Dermis microvascular lymphatic vessel endothelial cell (primary cell): ENCODE results near the gene SOHLH2. TPM values are rescaled to one million over a fixed set of nuclear protein-coding genes. Genes with fewer than 3 reads are reported as not detected.

Experiments
- DNase-seq, 2 donors: peaks; one replicate each; pipeline versions ENCODE4 v3.0.0 to v3.0.0-alpha.2; 2010; ENCODE audit warnings: low read depth in 2 of 2
- total RNA-seq: library from RNA; depleted of rRNA; stranded (reverse); fragments of >200 nt; gene quantifications from 2 replicates; pipeline ENCODE4 v1.2.1, GENCODE V29; 2014

Gene SOHLH2, protein sequence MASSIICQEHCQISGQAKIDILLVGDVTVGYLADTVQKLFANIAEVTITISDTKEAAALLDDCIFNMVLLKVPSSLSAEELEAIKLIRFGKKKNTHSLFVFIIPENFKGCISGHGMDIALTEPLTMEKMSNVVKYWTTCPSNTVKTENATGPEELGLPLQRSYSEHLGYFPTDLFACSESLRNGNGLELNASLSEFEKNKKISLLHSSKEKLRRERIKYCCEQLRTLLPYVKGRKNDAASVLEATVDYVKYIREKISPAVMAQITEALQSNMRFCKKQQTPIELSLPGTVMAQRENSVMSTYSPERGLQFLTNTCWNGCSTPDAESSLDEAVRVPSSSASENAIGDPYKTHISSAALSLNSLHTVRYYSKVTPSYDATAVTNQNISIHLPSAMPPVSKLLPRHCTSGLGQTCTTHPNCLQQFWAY
- total RNA-seq: 0.13 TPM in 1 of 2 replicates, not detected in the other

DNA sequence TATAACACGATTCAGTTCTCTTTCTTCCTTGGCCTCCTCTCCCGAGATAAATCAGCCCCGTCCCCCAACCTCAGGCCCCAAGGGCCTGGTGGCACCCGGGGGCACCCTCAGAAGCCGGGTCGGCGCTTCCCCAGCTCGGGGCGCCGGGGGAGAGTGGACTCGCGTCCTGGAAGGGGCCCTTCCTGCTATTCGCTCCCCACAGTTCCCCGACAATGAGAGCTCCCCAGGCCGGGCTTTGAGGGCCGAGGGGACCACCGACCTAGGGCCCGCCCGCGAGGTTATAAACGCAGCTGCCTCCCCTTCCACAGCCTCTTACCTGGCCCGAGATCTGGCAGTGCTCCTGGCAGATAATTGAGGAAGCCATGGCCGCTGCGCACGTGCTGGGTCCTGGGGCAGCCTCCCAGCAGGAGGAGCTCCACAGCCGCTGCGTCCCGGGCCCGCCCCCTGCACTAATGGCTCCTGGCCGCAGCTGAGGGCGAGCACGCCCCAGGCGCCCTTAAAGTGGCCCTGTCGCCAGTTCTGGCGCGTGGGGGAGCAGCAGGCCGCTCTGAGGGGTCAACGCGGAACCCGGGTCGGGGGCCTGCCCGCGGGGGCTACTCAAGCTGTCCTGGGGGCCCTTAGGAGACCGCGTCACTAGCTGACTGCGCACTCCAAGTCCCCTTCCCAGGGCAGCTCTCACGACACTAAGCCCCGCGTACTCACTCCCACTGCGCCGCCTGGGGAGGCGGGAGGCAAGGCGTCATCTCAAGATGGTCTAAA, at the start of gene SOHLH2:
TSS of gene SOHLH2 (minus strand) at position 394 of the 759 bp plus-strand sequence. CDS start at position 364, 30 bp downstream.
- no peak for DNase-seq

DNA sequence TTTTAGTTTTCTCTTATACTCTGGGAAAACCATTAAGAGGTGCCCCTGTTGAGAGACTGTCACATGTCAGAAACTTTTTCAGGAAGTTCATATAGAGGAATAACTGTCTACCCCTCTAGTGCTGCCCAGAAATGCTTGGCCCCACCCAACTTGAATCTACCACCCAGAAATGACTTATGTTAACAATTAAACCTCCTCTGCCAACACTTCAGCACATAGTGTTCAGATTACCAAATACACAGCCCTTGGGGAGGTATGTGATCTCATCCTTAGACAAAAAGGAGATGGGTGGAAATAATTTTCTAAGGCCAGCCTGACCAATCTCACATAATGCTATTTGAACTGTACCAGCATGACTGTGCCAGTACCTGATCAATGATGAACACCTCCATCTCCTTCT, 47.6 kb upstream of the SOHLH2 start:
- no peak for DNase-seq

DNA sequence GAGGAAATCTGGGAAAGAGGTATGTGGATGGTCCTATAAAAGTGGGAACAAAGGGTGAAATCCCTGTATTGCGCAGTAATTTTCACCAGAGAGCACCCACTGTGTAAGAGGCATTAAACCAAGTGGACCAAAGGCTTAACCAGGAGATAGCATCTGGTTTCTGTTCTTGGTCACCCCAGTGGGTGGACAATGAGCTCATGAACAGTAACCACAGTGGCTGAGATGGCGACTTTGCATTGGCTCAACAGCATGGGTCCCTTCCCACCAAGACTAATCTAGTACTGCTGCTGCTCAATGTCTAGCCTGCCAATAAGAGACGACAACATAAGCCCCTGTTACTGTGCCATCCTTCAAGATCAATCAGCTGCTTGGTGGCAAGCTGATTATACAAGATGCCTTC, 46.7 kb upstream of the SOHLH2 start:
- no peak for DNase-seq

DNA sequence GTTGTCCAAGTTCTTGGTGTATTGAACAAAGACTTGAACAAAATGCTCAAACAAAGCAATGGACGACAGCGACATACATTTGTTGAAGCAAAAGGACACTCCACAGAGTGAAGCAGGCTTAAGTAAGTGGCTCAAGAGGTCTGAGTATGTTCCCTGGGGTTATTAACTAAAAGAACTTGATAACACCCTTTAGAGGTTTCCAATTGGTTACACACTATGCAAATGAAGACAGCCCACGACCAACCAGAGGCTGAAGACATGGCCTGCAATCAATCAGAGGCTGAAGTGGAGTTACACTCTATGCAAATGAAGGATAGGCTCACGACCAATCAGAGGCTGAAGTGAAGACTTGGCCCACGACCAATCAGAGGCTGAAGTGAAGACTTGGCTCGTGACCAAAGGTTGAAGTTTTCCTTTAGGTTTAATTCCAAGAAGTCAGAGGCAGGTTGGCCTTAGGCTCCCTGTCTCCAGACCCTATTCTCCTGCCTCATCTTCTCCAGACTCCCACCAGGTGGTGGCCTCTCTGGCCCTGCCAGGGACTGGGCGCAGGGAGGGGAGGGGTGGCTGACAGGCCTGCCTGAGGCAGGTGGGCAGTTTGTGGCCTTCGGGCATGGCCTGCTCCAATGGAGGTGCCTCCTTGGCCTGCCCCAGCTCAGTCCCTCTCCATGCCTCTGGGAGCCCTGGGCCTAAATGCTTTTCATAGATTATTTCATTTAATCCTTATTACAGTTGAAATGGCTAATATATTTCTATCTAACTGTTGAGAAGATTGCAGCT, 45.2 kb upstream of the SOHLH2 start:
- DNase-seq: no peak

DNA sequence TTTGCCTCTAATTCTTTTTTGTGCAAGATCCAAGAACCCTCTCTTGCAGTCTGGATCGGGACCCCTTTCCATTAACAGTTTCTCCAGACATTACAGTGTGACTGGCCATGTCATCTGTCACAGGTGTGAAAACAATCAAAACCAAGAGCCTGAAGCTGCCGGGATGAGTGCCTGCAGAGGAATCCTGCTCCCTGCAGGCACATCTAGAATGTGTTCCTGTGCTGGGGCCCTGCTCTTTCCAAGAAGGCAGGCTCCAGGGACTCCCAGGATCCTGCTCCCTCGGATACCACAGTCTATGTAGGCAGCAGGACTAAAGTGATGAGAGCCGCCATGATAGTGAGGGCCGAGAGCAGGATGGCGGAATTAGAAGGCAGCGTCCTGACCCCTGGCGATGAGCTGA, 44.5 kb upstream of the SOHLH2 start:
- DNase-seq: no peak

DNA sequence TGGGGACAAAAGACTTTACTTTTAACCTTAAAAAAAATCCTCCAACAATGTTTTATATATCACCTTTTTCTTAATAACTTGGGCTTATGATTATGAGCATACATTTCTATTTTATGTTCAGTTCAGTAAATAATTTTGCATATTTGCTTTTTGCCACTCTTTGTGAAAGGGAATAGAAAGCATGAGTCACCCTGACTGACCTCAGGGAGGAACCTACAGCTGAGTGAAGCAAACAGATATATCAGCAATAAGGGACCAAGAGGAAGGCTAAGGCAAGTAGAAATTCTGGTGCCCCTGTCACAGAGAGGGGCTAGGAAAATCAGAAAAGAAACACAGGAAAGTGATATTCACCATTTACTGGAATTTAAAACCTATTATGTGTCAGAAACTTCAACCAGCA, 37.2 kb upstream of the SOHLH2 start:
- no peak for DNase-seq

DNA sequence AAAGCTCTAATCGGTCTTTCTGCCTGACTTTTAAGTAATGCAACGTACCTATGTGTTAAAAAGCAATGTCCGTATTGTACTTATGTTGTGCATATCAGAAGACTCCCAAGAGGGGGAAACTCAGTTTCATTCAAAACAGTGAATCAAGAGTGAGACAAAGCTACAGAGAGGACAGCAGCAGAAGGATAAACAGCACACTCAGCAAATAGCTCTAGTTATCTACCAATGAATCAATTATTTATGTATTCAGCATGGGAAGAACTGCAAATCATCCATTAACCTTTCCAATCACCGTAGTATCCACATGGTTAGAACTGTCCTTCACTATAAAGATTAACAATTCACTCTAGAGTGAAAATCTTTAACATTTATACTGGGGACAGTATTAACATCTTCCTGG, 36.7 kb upstream of the SOHLH2 start:
- DNase-seq: no peak

DNA sequence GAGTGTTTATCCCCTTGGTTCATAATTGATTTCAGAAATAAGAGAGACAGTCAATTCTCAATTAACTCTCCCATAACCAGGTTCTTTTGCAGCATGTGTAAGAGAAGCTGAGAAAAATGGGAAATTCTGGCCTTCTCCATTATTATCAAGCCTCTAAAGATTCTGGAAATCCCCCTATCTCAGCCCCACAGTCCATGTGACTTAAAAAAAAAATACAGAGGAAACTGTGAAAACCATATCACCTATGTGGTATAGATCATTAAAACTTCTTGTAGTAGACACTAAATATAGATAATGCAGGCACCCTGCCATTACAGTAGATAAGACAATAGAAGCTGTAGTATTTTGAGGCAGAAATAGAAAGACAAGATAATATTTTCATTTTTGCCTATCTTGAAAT, 34.3 kb upstream of the SOHLH2 start:
- no peak for DNase-seq

DNA sequence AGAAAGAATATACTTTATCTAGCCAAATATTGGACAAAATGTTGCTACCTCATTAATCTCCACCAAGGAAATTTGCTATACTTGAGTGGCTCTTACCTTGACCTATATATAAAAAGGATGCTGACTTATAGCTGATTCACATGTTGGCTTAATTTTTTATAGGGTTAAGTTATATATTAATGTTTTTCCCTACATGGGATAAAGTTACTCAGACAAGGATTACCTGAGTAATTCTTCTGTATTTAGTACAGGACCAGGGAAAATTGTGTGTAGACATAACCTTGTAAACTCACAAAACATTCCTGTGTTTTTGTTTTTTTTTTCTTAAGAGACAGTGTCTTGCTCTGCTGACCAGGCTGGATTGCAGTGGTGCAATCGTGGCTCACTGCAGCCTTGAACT, 30.6 kb upstream of the SOHLH2 start:
- DNase-seq: no peak

DNA sequence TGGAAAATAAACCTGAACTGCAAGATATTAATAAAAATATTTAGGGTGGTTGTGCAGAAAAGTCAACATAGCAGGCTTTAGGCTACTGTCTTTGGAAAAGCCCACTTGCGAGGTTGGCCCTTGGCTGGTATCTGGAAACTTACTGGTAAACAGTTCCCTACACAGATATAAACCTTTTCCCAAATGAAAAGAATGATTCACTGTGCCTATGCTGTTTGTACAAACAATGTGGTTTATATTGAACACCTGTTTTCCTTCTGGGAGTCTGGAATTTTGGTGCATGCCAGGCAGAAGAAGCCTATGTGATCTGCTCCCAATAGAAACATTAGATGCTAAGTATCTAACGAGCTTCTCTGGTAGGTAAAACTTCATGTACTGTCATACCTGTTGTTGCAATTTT, 29.7 kb upstream of the SOHLH2 start:
- DNase-seq: no peak

DNA sequence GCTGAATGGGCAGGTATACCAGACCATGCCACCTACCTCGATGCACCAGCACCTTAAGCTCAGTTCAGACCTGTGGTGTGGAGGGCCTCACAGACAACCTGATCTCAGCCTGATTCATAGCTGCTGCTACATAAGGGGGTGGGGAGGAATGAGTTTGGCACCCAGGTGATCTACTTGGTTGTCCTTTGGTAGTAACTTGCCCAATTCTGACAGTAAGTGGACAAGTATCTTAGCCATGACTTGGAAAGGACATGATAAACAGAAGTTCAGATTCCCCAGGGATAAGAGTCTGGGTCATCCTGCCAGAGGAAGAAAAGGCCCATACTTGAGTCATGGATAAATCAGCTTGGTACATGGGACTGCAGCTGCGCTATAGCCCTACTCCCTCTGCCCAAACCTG, 28.4 kb upstream of the SOHLH2 start:
- DNase-seq: no peak

DNA sequence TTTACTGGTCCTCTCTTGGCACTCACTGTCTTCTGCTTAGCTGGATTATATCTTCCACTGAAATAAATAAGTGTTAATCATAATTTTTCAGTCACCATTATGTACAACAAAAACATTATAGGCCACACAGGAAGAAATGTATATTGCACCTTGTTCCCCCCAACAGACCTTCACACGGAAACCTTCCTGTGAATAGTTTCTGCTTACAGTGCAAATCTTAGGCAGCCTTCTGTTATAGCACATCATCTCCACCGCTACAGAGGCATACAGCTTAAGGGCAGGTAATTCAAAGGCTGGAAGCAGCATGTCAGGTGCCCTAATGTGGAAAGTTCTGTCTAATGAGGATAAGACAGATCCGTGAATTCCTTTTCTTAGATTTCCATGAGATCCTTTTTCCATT, 16.9 kb upstream of the SOHLH2 start:
- no peak for DNase-seq

DNA sequence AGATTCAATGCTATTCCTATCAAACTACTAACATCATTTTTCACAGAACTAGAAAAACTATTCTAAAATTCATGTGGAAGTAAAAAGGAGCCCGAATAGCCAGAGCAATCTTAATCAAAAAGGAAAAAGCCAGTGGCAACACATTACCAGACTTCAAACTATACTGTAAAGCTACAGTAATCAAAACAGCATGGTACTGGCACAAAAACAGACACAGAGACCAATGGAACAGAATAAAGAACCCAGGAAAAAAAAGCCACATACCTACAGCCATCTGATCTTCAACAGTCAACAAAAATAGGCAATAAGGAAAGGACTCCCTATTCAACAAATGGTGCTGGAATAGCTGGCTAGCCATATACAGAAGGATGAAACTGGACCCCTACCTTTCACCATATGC, 10.4 kb upstream of the SOHLH2 start:
- DNase-seq: no peak

DNA sequence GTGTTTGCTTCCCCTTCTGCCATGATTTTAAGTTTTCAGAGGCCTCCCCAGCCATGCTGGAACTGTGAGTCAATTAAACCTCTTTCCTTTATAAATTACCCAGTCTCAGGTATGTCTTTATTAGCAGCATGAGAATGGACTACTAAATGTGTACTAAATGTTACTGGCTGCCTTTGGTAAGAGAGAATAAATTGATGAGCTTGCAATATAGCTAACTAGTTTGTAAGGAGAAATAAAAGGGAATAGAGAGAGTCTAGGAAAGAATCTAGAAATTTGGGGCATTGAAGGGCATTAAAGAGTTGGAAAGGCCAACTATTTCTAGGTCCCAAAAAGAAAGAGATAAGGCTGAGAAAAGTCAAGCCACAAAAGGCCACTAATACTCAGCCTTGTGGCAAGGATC, 5.5 kb upstream of the SOHLH2 start:
- DNase-seq: no peak

DNA sequence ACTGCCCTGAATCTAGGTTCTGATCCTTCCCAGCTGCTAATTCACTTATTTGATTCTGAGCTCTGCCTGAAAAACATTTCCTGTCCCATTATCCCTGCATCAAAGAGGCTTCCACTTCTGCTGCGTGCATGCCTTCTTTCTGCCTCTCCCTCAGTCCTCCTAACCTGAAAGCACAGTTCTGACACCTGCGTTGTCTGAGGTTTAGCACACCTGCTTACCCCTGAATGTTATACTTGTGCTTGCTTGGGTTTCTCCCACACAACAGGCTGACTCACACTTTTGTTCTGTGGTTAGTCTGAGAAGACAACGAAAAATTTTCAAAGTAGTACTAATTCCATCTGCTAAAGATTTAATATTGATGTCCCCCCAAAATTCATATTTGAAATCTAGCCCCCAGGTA, 3.1 kb upstream of the SOHLH2 start:
- no peak for DNase-seq

DNA sequence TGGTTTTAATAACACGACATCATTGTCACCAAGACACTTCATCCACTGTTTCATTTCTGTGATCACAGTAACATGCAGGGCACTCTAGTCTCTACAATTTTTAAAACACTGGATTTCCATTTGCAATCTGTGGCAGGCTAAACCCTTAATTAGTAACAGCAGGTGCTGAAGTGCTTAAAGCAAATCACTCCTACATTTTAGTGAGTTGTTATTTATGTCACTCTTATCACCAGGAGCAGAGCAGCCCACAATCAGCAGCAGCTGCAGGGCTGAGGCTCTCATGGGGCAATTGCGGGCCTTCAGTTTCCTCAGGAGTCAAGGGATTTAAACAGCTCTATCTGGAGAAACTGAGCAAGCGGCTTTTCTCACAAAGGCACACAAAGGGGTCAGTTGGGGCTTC, 1.6 kb downstream of the SOHLH2 start:
- no peak for DNase-seq

DNA sequence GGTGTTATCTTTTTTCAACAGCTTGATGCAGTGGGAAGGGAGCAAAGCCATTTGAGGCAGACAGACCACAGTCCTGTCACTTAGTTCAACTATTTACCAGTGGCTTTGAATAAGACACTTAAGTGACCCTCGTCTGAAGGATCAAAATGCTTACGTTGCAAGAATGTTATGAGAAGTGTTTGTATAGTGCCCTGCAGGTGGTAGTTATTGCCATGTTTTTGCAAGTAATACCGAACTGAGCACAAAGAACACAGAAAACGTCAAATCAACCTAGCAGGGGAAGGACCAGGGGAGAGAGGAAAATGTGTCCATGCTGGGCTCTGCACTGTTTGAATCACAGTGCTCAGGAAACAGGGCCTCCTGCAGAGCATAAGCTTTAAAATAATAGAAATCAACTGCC, 2.8 kb downstream of the SOHLH2 start:
- DNase-seq: no peak

DNA sequence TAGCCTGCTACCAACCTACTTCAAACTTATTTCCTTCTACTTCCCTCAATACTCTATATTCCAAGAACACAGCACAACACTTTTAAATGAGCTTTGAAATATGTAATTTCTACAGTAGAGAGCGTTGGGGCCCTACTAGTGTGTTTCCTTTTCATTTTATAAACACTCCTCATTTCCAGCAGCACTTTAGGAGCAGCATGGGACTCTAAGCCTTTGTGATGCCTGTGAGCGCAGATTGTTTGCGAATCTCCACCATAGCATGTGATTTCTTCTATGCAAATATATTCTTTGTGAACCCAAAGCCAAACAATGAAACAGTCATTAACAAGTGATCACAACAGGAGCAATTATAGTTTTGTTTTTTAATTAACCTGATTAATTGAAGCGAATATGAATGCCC, 3.6 kb downstream of the SOHLH2 start:
- DNase-seq: no peak

DNA sequence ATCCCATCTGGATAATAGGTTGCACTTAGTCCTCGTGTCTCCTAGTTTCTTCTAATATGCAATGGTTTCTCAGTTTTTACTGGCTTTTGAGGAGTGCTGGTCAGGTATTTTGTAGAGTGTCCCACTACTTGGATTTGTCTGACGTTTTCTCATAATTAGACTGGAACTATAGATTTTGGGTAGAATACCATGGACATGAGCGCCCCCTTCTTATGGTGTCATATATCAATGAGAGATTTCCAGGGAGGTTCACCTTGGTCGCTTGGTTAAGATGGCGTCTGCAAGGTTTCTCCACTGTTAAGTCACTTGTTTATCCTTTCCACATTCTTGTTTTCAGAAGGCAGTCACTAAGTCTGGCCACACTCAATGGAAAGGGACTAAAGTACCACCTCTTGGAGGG, 6.7 kb downstream of the SOHLH2 start:
- no peak for DNase-seq

DNA sequence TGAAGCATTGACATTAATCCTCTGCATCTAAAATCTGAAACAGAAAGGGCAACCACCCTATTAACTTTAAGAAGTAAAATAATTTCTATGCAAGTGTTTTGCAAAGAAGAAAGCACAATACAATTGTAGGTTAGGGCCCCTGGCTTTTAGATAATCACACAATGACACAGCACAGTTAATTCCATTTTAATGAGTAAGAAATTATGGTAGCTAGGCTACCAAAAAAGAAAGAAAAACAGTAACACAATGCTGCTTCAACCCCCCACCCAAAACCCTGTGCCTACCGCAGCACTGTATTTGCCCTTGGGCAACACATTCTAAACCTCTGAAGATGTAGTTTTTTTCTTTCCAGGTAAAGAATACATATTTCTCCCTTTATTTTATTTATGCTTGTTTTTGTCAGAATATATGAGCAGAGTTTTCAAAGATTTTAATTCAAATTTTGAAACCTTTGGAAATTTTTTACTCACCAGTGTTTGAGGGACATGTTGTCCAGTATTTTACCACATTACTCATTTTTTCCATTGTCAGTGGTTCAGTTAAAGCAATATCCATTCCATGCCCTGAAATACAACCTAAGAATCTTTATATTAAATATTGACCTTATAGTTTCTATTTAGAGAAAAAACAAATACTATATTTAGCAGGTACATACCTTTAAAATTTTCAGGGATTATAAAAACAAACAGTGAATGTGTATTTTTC, 21.1 kb downstream of the SOHLH2 start:
- no peak for DNase-seq

DNA sequence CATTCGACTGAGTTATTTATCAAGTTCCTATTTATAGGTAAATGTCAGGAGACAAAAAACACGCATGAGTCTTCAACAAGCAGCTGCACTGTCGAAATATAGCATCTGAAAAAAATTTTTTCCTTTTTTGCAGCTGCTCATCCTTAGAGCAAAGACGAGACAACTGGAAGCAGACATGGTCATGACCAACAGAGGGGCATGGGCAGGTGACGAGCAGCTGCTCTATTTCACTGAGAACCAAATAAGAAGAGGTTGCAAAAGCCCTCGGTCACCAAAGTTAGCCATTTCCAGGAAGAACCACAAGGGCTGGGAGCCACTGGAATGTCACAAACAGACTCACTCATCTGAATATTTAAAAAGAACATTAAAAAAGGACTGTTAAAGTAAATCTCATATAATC, 22.2 kb downstream of the SOHLH2 start:
- DNase-seq: no peak

DNA sequence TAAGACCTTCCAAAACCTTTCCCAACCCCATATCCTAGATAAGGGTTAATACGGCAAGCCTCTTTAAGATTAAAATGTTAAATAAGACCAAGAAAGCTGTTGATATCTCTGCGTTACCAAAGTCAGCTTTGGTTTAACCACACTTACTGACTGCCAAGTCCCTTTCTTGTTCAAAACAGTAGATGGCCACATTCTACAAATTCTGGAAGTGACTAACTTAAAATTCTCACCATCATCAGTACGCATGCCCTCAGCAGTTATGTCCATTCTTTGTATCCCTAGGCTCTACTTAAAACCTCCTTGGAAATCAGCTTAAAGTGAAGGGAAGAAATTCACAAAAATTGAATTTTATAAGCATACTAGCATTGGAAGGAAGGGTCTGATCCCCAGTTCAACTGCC, 23.6 kb downstream of the SOHLH2 start:
- DNase-seq: no peak
